HG03066 (cell line): Measurements from ENCODE around the gene FERMT2.
"Not testable (repeated sequence)": the region's sequence is repeated elsewhere in the genome, so short reads cannot be mapped to it uniquely, and the experiment has no call there.

Experiments
- ATAC-seq: cut with Tn5 transposase; IDR thresholded peaks from one replicate; pipeline ENCODE4 v1.9.1; 2021; ENCODE audit warnings: low read depth; ENCODE audit not compliant: unreplicated experiment

Gene FERMT2

DNA sequence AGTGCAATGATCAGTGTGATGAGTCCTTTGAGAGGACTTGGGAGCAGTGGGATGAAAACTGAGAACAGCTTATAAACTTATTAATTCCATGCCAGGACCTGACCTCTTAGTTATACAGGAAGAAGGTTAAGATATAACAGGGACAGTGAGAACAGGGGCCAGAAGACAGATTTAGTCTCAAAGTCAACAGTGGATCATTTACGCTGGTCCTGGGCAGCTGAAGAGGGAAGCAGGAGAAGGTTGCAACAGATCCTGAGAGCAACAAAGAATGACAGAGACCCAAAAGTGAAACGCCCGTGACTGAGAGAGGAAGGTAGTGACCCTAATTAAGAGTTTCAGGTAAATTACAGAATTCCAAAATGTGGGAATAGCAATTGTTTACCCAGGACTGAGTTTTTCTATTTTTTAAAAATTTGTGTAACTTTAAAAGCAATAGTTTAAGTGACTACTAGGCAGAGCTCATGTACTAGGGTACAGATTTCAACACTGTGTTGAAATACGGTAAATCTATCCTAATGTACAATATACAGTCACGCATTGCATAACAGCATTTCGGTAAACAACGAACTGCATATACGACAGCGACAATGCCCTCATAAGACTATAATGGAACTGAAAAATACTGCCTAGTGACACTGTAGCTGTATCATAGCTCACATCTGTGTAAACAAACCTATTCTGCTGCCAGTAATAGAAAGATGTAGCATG is 81.8 kb downstream of the FERMT2 start:
- ATAC-seq, result no peak

DNA sequence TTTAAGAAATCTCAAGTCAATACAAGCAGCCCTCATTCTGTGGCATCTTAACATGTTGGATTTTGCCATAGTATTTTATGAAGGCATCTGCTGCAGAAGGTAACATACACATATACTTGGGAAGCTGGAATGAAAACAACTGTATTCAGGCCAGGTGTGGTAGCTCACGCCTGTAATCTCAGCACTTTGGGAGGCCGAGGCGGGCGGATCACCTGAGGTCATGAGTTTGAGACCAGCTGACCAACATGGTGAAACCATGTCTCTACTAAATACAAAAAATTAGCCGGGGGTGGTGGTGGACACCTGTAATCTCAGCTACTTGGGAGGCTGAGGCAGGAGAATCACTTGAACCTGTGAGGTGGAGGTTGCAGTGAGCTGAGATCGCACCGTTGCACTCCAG is 86.0 kb downstream of the FERMT2 start:
- ATAC-seq, result not testable (repeated sequence)

DNA sequence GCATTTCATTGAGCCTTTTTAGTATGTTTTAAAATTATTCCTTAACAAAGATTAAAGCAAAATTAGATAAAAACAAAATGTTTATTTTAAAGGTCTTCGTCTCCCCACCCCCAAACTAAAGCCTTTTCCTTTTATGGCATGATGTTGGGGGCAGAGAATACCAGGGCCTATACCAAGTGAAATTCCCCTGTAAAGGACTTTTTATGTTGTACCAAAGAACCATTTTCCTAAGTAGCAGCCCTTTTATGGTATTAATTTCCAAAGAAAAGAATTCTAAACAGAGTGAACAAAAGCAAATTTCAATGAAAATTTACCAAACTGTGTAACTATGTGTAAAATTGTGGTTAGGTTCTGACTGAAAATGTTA is 87.5 kb downstream of the FERMT2 start:
- no peak for ATAC-seq

- ATAC-seq, result no peak
Measured at GRCh38 chr14:52862632-52863333, 88.1 kb downstream of the FERMT2 start.

DNA sequence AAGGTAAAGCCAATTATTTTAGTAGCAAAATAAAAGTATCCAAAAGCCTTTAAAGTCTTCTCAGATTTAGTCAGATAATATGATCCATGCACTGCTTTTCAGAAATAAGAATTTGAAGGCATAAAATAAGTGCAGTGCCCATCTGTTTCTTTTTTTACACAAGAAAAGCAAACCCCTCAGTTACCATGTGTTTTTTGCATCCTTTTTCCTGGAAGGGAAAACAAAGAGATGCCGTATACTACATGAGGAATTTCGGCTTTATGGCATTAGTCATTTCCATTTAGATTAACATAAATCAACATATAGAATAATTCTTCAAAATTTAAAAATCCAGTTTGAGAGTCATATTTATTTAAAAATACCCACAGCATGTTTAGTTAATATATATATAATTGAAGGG is 89.4 kb downstream of the FERMT2 start:
- ATAC-seq, result no peak

DNA sequence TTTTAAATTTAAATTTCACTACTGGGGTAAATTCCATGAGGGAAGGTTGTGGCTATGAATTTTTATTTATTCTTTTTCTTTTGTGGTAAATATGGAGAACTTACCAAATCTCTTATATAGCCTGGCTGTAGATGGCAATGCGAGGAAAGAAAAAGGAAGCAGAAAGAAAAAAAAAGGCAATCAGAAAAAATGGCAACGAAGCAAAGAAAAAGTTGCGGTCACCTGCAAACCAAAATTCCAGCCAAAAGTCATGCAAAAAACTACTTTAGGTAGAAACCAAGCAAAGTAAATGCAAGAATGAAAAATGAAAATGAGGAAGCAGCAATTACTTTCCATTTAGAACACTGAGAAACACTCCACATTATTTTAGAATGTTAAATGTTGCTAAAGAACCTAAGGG is 89.9 kb downstream of the FERMT2 start:
- no peak for ATAC-seq

GRCh38 chr14:52860209-52860608 is 90.6 kb downstream of the FERMT2 start:
- ATAC-seq, result no peak

DNA sequence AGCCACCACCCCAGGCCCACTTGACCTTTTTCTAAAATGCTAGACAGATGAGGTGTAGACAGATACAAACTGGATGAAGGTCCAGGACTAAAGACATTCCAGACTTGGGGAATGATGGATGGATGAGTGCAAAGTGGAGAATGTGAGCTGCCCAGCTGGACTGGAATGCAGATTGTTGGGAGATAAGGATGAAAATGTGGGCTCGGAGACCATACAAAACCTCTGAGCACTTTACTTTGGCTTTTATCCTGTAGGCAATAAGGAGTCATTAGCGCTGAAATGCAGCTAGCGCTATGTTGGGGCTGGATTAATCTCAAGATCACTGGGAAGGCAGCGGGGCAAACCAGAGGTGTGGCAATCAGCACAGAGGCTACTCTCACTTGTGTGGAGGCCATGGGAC is 94.7 kb downstream of the FERMT2 start:
- ATAC-seq, result no peak

DNA sequence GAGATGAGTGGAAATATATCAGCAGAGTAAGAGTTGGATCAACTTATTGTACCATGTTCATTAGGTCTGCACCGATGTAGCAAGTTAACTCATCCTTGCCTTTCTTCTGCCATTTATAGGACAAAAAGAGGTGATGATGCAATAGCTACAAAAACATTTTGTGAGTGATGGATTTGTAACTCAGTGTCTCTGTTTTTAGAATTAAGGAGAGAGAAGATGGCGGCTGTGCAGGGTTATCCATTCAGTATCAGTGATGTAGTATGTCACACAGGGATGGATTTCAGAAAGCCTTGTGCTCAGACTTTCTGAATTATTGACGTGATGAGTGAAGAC is 97.4 kb downstream of the FERMT2 start:
- no peak for ATAC-seq

- no peak for ATAC-seq
Measured at GRCh38 chr14:52852810-52853521, 97.9 kb downstream of the FERMT2 start.

GRCh38 chr14:52850451-52850909 is 100.4 kb downstream of the FERMT2 start:
- no peak for ATAC-seq

GRCh38 chr14:52848626-52849025 is 102.2 kb downstream of the FERMT2 start:
- no peak for ATAC-seq

- ATAC-seq, result no peak
Measured at GRCh38 chr14:52846591-52846990, 104.3 kb downstream of the FERMT2 start.

DNA sequence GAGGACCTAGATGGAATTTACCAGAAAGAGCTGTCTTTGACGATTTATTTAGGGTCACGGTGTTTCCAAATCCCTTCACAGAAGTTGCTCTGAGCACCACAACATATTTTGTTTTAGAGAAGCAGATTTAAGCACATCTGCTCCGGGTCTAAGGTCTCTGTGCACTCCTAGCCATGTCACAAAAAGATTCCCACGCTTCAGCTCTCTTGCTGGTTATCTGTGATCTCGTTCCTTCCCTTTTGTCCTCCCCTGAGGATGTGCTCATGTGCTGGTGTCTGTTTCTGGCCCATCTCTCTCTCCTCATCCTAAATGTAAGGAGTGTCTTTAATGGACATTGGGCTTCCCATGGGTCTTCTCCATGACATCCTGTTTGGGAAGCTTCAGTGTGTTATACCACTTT is 105.8 kb downstream of the FERMT2 start:
- ATAC-seq, result no peak

DNA sequence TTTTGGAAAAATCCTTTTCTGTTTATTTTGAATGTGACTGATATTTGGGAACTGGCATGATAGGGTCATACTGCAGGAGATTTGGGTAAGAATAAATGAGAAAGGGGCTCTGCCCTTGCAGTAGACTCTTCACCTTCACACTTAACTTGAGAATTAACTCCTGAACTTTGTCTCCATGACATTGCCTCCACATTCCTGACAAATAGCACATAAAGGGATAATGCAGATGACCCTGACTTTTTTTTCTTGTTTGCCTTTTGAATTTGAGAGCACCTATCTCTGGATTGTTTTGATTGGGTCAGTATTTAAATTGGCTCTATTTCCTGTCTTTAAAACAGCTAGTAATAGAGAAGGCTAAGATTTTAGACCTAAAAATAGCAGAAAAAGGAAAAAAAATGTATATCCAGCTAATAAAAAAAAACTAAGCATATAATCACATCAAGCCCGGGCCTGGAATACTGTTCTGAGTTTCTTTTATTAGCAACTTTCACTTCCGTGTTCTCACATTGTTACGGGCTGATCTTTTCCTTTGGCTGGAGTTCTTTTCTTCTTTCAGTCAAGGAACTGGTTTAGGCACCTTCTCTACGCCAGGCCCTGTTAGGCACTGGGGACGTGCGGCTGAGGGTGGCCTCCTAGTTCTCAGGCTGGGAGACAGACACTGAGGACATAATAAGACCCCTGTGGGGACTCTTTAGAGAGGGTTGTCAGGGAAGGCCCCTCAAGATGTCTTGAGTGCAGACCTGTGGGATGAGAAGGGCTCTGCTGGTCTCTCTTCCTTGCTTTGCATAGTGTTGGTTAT is 106.4 kb downstream of the FERMT2 start:
- no peak for ATAC-seq

DNA sequence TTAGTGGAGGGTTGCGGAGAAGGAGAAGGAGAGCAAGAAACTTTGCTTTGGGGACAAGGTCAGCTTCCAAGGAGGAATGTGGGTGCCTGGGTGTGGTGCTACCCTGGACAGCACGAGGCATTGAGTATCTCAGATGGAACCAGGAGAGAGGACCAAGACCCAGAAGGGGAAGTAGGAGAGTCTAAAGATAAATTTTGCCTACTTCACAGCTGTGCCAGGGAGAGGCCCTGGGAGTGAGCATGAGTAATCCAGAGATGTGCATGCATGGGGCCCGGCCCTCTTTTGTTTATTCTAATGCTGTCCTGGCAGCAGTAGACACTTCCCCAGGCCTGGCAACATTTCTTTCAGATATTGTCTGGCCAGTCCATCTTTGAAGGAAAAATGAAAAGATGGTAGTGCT is 110.0 kb downstream of the FERMT2 start:
- no peak for ATAC-seq

GRCh38 chr14:52837451-52837850 is 113.4 kb downstream of the FERMT2 start:
- ATAC-seq, result no peak

DNA sequence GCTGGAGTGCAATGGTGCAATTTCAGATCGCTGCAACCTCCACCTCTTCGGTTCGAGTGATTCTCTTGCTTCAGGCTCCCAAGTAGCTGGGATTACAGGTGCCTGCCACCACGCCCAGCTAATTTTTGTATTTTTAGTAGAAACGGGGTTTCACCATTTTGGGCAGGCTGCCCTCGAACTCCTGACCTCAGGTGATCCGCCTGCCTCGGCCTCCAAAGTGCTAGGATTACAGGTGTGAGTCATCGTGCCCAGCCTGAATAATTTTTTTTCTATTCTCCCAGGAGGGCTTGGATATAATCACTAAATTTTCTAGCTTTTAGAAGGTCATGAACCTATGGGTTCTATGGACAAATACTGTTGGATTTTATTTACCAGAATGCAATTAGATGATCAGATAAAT is 114.8 kb downstream of the FERMT2 start:
- ATAC-seq, result no peak

GRCh38 chr14:52835122-52835903 is 115.5 kb downstream of the FERMT2 start:
- ATAC-seq, result no peak

- ATAC-seq, result no peak
Measured at GRCh38 chr14:52834440-52834842, 116.4 kb downstream of the FERMT2 start.
